Ishikawa (cell line): Measurements from ENCODE around the gene DPYD.

Source experiments
- CEBPB ChIP-seq: IDR thresholded peaks from 2 replicates; pipeline ENCODE4 v1.6.1; 2012
- CREB1 ChIP-seq: IDR thresholded peaks from 2 replicates; pipeline ENCODE4 v1.6.1; 2012; ENCODE audit warnings: low read depth
- EGR1 ChIP-seq: IDR thresholded peaks from 2 replicates; pipeline ENCODE4 v1.6.1; 2012
- EP300 ChIP-seq: IDR thresholded peaks from 2 replicates; pipeline ENCODE4 v1.6.1; 2012; ENCODE audit warnings: borderline replicate concordance
- FOXM1 ChIP-seq: IDR thresholded peaks from 2 replicates; pipeline ENCODE4 v1.6.1; 2012; ENCODE audit warnings: low read depth, borderline replicate concordance
- MAX ChIP-seq: IDR thresholded peaks from 2 replicates; pipeline ENCODE4 v1.6.1; 2012
- NFIC ChIP-seq: IDR thresholded peaks from 2 replicates; pipeline ENCODE4 v1.6.1; 2012
- RAD21 ChIP-seq: IDR thresholded peaks from 2 replicates; pipeline ENCODE4 v1.6.1; 2012; ENCODE audit warnings: low read depth
- REST ChIP-seq: IDR thresholded peaks from 2 replicates; pipeline ENCODE4 v1.6.1; 2012; ENCODE audit warnings: low read depth, mild to moderate bottlenecking
- TAF1 ChIP-seq: IDR thresholded peaks from 2 replicates; pipeline ENCODE4 v1.6.1; 2012; ENCODE audit warnings: low read depth, mild to moderate bottlenecking
- TCF12 ChIP-seq: IDR thresholded peaks from 2 replicates; pipeline ENCODE4 v1.6.1; 2012; ENCODE audit warnings: low read depth
- TEAD4 ChIP-seq: IDR thresholded peaks from 2 replicates; pipeline ENCODE4 v1.6.1; 2012
- USF1 ChIP-seq: IDR thresholded peaks from 2 replicates; pipeline ENCODE4 v1.6.1; 2012
- YY1 ChIP-seq: IDR thresholded peaks from 2 replicates; pipeline ENCODE4 v1.6.1; 2012; ENCODE audit warnings: low read depth
- ZBTB7A ChIP-seq: IDR thresholded peaks from 2 replicates; pipeline ENCODE4 v1.6.1; 2012; ENCODE audit warnings: low read depth

DPYD gene

DNA sequence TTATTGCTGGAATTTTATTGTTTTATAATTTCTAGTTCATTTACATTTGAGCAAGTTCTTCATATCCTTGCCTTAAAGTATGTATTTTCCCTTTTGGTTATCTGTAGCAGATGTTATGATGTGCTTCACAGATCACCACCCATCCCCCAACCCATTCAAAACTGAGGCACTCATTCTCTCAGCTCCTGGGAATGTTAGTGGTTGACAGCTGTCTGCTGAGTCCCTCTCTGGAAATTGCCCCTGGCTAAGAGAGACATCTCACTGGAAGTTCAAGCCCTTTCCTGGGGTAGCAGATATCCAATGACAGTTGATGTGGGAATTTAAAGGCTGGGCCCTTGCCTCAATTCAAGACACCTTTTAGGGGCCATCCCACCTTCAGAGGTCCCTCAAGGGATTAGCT lies 4.3 kb upstream of the DPYD start:
- no peak for TF ChIP-seq TEAD4
- no peak for TF ChIP-seq FOXM1
- no peak for TF ChIP-seq CEBPB
- no peak for TF ChIP-seq USF1
- TF ChIP-seq TCF12, result no peak
- no peak for TF ChIP-seq EGR1
- TF ChIP-seq NFIC, result no peak
- no peak for TF ChIP-seq REST
- TF ChIP-seq CREB1, result no peak
- TF ChIP-seq YY1, result no peak
- no peak for TF ChIP-seq RAD21
- no peak for TF ChIP-seq EP300
- TF ChIP-seq MAX, result no peak
- TF ChIP-seq ZBTB7A, result no peak
- no peak for TF ChIP-seq TAF1

GRCh38 chr1:97923811-97924210 lies 3.0 kb upstream of the DPYD start:
- TF ChIP-seq USF1 (no peak), MAX (no peak), FOXM1 (no peak), TAF1 (no peak), REST (no peak), CREB1 (no peak), ZBTB7A (no peak), TEAD4 (no peak), RAD21 (no peak), CEBPB (no peak), YY1 (no peak), TCF12 (no peak), EGR1 (no peak), EP300 (no peak), NFIC (no peak)

- TF ChIP-seq REST, result no peak
- 0 out of 2 replicates have a peak, but pooled peaks have one; percentile 5 for TF ChIP-seq TAF1
These were observed 480 bp downstream of the DPYD start for GRCh38 chr1:97920276-97920831.

DNA sequence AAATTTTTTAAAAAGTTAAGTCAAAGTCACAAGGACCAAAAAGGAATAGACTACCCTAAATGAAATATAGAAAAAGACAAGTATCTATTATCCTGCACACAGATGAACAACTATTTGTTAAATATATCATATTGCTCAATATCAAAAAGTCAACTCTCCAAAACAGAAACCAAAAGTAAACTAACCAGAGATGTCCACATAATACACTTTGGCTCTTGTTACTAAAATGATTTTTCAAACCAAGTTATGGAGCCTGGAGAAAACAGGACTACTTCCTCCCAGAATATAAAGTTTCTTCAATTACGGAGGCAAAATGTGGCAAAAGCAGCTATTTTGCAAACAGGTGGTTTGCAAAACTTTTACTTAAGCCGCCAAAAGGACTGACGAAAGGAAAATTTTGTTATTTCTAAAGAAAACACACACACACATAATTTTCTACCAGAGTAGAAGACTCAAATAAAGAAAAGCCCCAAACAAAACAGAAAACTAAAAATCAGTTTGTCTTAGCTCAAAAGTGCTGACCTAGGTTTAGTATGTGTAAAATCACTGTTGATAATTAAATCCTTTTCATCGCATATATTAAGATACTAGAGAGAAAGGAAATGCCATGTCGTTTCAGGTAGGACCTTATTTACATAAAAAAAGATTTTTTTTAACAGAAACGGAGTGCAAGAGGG lies 1.1 kb downstream of the DPYD start:
- TF ChIP-seq USF1 (no peak), TEAD4 (no peak), NFIC (no peak)
